ENCODE measurements around the gene NCR3LG1. TPM values are rescaled to one million over a fixed set of nuclear protein-coding genes. Genes with fewer than 3 reads are reported as not detected.

The NCR3LG1 gene
- total and polyA plus RNA-seq, 2 of the 8 experiments (the other 6 are each of a cell fraction or from before 2014, with no cell fraction given): 0.68 to 1.9 TPM

DNA sequence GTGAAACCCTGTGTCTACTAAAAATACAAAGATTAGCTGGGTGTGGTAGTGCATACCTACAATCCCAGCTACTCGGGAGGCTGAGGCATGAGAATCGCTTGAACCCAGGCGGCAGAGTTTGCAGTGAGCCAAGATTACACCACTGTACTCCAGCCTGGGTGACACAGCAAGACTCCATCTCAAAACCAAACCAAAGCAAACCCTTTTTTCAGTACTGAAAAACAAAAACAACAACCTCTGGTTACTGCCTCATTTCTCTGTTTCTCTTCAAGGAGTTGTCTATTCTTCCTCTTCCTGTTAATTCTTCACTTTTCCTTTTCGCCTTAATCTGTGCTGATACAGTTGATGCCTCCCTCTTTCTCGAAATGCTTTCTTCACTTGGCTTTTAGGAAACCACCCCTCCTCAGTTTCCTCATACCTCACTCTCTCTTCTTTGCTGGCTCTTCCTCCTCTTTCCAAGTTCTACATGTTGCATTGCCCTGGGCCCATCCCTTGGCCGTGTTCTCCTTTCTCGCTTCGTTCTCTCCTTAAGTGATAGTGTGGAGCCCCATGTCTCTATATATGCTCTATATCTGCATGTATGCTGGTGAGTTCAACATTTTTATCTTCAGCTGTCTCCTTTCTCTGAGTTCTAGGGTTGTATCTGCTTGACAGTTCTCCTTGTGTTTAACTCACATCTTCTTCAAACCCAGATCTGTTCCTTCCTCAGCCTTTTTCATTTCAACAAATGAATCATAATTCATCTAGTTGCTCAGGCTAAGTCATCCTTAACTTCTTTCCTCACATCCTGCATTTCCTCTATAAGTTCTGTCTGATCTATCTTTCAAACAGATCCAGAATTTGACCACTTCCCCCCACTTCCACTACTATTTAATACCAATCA, 38.0 kb upstream of the NCR3LG1 start:
- no peak overlapping the region for H2AK5ac ChIP-seq (ENCODE audit: low read depth, low read length)
- WGBS, 2 experiments (ENCODE audit: extremely low coverage in 1 of 2, insufficient coverage in 1 of 2, insufficient read length in 1 of 2, insufficient replicate concordance in 2 of 2, low coverage in 1 of 2, low lambda C conversion rate in 2 of 2, missing lambda C conversion rate in 1 of 2): 89% methylated on average over 8 of the region's 8 CpGs; no CpG with 5 or more reads in 1 of the 2 experiments
- H3K27ac ChIP-seq (ENCODE audit: low read depth, low read length): no peak overlapping the region
- no peak overlapping the region for H4K91ac ChIP-seq (replicated peaks; ENCODE audit: insufficient read length, low read length)
- H2AFZ ChIP-seq (ENCODE audit: low read length): no peak overlapping the region
- H4K8ac ChIP-seq (ENCODE audit: extremely low read depth, insufficient read depth, low read length): no peak overlapping the region
- no peaks in the 10 kb centered on the region for H3K27me3 ChIP-seq (replicated peaks in 1 of 4; ENCODE audit: control insufficient read depth in 3 of 4, extremely low read depth in 1 of 4, insufficient read depth in 3 of 4, low read length in 3 of 4)
- no peak overlapping the region for H3K56ac ChIP-seq (replicated peaks; ENCODE audit: insufficient read length, low read depth, low read length)
- H2BK20ac ChIP-seq (ENCODE audit: low read length): no peak overlapping the region
- H3K36me3 ChIP-seq (ENCODE audit: control insufficient read depth in 2 of 4, insufficient read depth in 4 of 4, low read length in 3 of 4): no peaks in the 10 kb centered on the region; a peak in 2 of 8 replicates
- ChIA-PET POLR2A (ENCODE audit: partially characterized antibody) (no interaction called here), CTCF (ENCODE audit: partially characterized antibody) (no interaction called here)
- H2BK15ac ChIP-seq (ENCODE audit: low read length): no peak overlapping the region
- H3K14ac ChIP-seq (ENCODE audit: insufficient read length): no peak overlapping the region
- no peaks in the 10 kb centered on the region for H3K79me1 ChIP-seq (ENCODE audit: low read depth, low read length)
- H3K79me2 ChIP-seq (ENCODE audit: control insufficient read depth in 1 of 2, insufficient read depth in 2 of 2, low read length in 2 of 2): no peaks in the 10 kb centered on the region
- DNase-seq (ENCODE audit: low read depth in 1 of 2, low spot score in 2 of 2): no peak
- H3K23me2 ChIP-seq (ENCODE audit: low read depth, low read length): no peaks in the 10 kb centered on the region
- no peaks in the 10 kb centered on the region for H3K9me3 ChIP-seq (ENCODE audit: insufficient read depth in 2 of 2, low read depth in 1 of 2, low read length in 1 of 2)
- FAIRE-seq: no peak
- H3K4me2 ChIP-seq (ENCODE audit: insufficient read depth in 1 of 2, low read depth in 2 of 2, low read length in 2 of 2): no peak overlapping the region
- no peak overlapping the region for H2BK12ac ChIP-seq (ENCODE audit: low read depth, low read length)
- no peak overlapping the region for H2BK120ac ChIP-seq (replicated peaks; ENCODE audit: low read depth, low read length)
- no peaks in the 10 kb centered on the region for H3K4me1 ChIP-seq (replicated peaks in 1 of 4; ENCODE audit: control insufficient read depth in 3 of 4, insufficient read depth in 4 of 4, low read length in 3 of 4)
- H2BK5ac ChIP-seq (ENCODE audit: low read depth, low read length): no peak overlapping the region
- H4K5ac ChIP-seq (ENCODE audit: insufficient read length, low read depth, low read length): no peak overlapping the region
- no peak overlapping the region for H3K18ac ChIP-seq (ENCODE audit: extremely low read depth, low read length)
- no peak overlapping the region for H3K4ac ChIP-seq (replicated peaks; ENCODE audit: insufficient read length, low read depth, low read length)
- no peak overlapping the region for H3K9ac ChIP-seq (replicated peaks in 1 of 4; ENCODE audit: extremely low read depth in 1 of 4, low read depth in 3 of 4, low read length in 3 of 4)
- H4K20me1 ChIP-seq (replicated peaks in 1 of 2; ENCODE audit: control insufficient read depth in 1 of 2, insufficient read depth in 2 of 2, low read length in 2 of 2): no peaks in the 10 kb centered on the region
- no peak overlapping the region for H3K23ac ChIP-seq (ENCODE audit: insufficient read length)
- no peak overlapping the region for H3K4me3 ChIP-seq (ENCODE audit: extremely low read depth in 1 of 4, insufficient read depth in 2 of 4, low read depth in 3 of 4, low read length in 4 of 4)
- no peak for TF ChIP-seq EP300 (IDR thresholded peaks at IDR 0.05; ENCODE audit: borderline replicate concordance in 1 of 2, low read depth in 2 of 2, low read length in 2 of 2)
- TF ChIP-seq SIRT6 (IDR thresholded peaks at IDR 0.05; ENCODE audit: low read length): no peak
- no peak for TF ChIP-seq SP4 (IDR thresholded peaks at IDR 0.05; ENCODE audit: low read length)
- no peak for TF ChIP-seq SRF (IDR thresholded peaks at IDR 0.05; ENCODE audit: low read depth, low read length)
- TF ChIP-seq, protein P1, sequence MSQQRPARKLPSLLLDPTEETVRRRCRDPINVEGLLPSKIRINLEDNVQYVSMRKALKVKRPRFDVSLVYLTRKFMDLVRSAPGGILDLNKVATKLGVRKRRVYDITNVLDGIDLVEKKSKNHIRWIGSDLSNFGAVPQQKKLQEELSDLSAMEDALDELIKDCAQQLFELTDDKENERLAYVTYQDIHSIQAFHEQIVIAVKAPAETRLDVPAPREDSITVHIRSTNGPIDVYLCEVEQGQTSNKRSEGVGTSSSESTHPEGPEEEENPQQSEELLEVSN (IDR thresholded peaks at IDR 0.05): no peak
- no peak for TF ChIP-seq TAF1 (IDR thresholded peaks at IDR 0.05; ENCODE audit: low read depth, low read length)
- TF ChIP-seq CTBP2 (IDR thresholded peaks at IDR 0.05; ENCODE audit: borderline replicate concordance, insufficient read depth, insufficient read length, low read length): no peak
- TF ChIP-seq, protein P2, sequence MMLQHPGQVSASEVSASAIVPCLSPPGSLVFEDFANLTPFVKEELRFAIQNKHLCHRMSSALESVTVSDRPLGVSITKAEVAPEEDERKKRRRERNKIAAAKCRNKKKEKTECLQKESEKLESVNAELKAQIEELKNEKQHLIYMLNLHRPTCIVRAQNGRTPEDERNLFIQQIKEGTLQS (IDR thresholded peaks at IDR 0.05; ENCODE audit: insufficient read depth, low read depth, low read length): no peak
- TF ChIP-seq HDAC2 (IDR thresholded peaks at IDR 0.05; ENCODE audit: borderline replicate concordance in 1 of 2, low read depth in 2 of 2, low read length in 2 of 2): no peak
- no peak for TF ChIP-seq RAD21 (IDR thresholded peaks at IDR 0.05 in 1 of 2, conservative IDR thresholded peaks at IDR 0.05 in 1 of 2; ENCODE audit: low read depth in 2 of 2, low read length in 2 of 2)

Measured in H1 (cell line).